ENCODE results near the gene CEACAM7. TPM values are rescaled to one million over a fixed set of nuclear protein-coding genes. Genes with fewer than 3 reads are reported as not detected.

The CEACAM7 gene
- total and polyA plus RNA-seq, 10 of the 15 experiments (the other 5 are each of a cell fraction or from before 2014, with no cell fraction given) = not detected

- DNase-seq (ENCODE audit: low read depth, low spot score) (no peak), ATAC-seq (no peak), FAIRE-seq (no peak)
- no peaks in the 10 kb centered on the region for H3K4me1 ChIP-seq (ENCODE audit: control insufficient read depth, insufficient read depth, low read length)
- H3K79me2 ChIP-seq (ENCODE audit: control insufficient read depth, insufficient read depth, low read length) = no peaks in the 10 kb centered on the region
- H3K27me3 ChIP-seq (replicated peaks in 1 of 2; ENCODE audit: control insufficient read depth in 2 of 2, insufficient read depth in 2 of 2, low read length in 1 of 2) = no peaks in the 10 kb centered on the region; a peak in 2 of 4 replicates
- no peak overlapping the region for H3K4me3 ChIP-seq
- POLR2A ChIA-PET = no interaction called here
- in situ Hi-C loops (cut with MboI) (no loop called here), intact Hi-C loops (cut with micrococcal nuclease; ENCODE audit: unreplicated experiment) (no loop called here)
- BruUV-seq (replicated peaks) = no TSS peak
- CTCF ChIA-PET = interaction anchor here (1.1 to 2.4 kb wide), 2 partner anchors 9 to 50 kb away, joined by 3 to 12 read pairs; partner anchors contain the start of gene CEACAM7
- no peak overlapping the region for H3K27ac ChIP-seq (ENCODE audit: control insufficient read depth, insufficient read depth)
- RAD21 ChIA-PET (ENCODE audit: unreplicated experiment) = interaction anchor here (0.7 kb wide), 1 partner anchor 118 kb away, joined by 3 read pairs; no protein-coding TSS in a partner anchor
- H2AFZ ChIP-seq (ENCODE audit: control insufficient read depth, low read depth, low read length) = no peak overlapping the region
- no peaks in the 10 kb centered on the region for H4K20me1 ChIP-seq (ENCODE audit: control insufficient read depth, insufficient read depth)
- H3K9ac ChIP-seq (ENCODE audit: control insufficient read depth, insufficient read depth, low read length) = no peak overlapping the region
- no peak for TF ChIP-seq JUNB (IDR thresholded peaks at IDR 0.05)
- no peak for TF ChIP-seq E2F8 (IDR thresholded peaks at IDR 0.05; ENCODE audit: low read depth, partially characterized antibody)
- no peak for TF ChIP-seq ZBTB33 (IDR thresholded peaks at IDR 0.05)
- no peak for TF ChIP-seq DPF2 (IDR thresholded peaks at IDR 0.05)
- SMC1A ChIA-PET (ENCODE audit: uncharacterized antibody, unreplicated experiment) = no interaction called here
- H3K9me3 ChIP-seq (replicated peaks; ENCODE audit: control insufficient read depth, insufficient read depth, low read length) = no peaks in the 10 kb centered on the region
- H3K4me2 ChIP-seq (ENCODE audit: control insufficient read depth, insufficient read depth) = no peak overlapping the region
- WGBS (ENCODE audit: insufficient coverage, insufficient replicate concordance, low lambda C conversion rate, missing lambda C conversion rate) = 0% methylated on average over 6 of the region's 6 CpGs
- no peaks in the 10 kb centered on the region for H3K36me3 ChIP-seq (ENCODE audit: control insufficient read depth in 2 of 2, insufficient read depth in 2 of 2, low read length in 1 of 2)
Observed at GRCh38 chr19:41638641-41639081, 49.4 kb downstream of the CEACAM7 start.
